GM12878 (cell line): ENCODE results near the gene KIAA1191. TPM values are rescaled to one million over a fixed set of nuclear protein-coding genes. Genes with fewer than 3 reads are reported as not detected.

Source experiments
- CBX5 ChIP-seq: sonication (generic); IDR thresholded peaks from 2 replicates; pipeline ENCODE4 v1.6.1; 2016; ENCODE audit warnings: low read depth, moderate library complexity, mild to moderate bottlenecking, inconsistent platforms
- CEBPB ChIP-seq, 2 experiments: fragments of 150-350 bp in 1 of 2; IDR thresholded peaks; 2 replicates each; pipeline ENCODE4 v1.6.1; 2012 to 2014; ENCODE audit warnings: low read depth in 2 of 2, low read length in 2 of 2, borderline replicate concordance in 1 of 2, inconsistent platforms in 1 of 2
- CREB1 ChIP-seq: IDR thresholded peaks from 2 replicates; pipeline ENCODE4 v1.6.1; 2012; ENCODE audit warnings: low read depth, mild to moderate bottlenecking, inconsistent platforms
- CREM ChIP-seq: IDR thresholded peaks from 2 replicates; pipeline ENCODE4 v1.6.1; 2014; ENCODE audit warnings: antibody characterized with exemption, low read depth
- E2F4 ChIP-seq: IDR thresholded peaks from 2 replicates; pipeline ENCODE4 v1.6.1; 2012; ENCODE audit warnings: low read depth, low read length, improper control_type of control experiment
- EZH2 ChIP-seq: IDR thresholded peaks from 2 replicates; pipeline ENCODE4 v1.6.1; 2012; ENCODE audit warnings: low read depth, mild to moderate bottlenecking, control low read depth, inconsistent platforms, low read length, borderline replicate concordance; ENCODE audit not compliant: control insufficient read depth
- HCFC1 ChIP-seq: fragments of 150-350 bp; IDR thresholded peaks from 2 replicates; pipeline ENCODE4 v1.6.1; 2014; ENCODE audit warnings: low read length
- HDAC2 ChIP-seq: fragments of 200-600 bp; sonication (generic); IDR thresholded peaks from 2 replicates; pipeline ENCODE4 v1.6.1; 2017
- IKZF2 ChIP-seq, 2 experiments: fragments of 450-650 bp; IDR thresholded peaks; 2 replicates each; pipeline ENCODE4 v1.6.1; 2017; ENCODE audit warnings: mild to moderate bottlenecking in 2 of 2, moderate library complexity in 2 of 2
- IRF4 ChIP-seq: IDR thresholded peaks from 2 replicates; pipeline ENCODE4 v1.6.1; 2011; ENCODE audit warnings: low read depth, low read length
- JUND ChIP-seq: IDR thresholded peaks from 2 replicates; pipeline ENCODE4 v1.6.1; 2012; ENCODE audit warnings: low read depth, mild to moderate bottlenecking, low read length, improper control_type of control experiment, moderate library complexity
- KAT2A ChIP-seq: conservative IDR thresholded peaks from 2 replicates; pipeline ENCODE4 v1.6.1; 2011; ENCODE audit warnings: low read depth, low read length; ENCODE audit not compliant: control insufficient read depth
- MYB ChIP-seq: fragments of 150-350 bp; IDR thresholded peaks from 2 replicates; pipeline ENCODE4 v1.6.1; 2014; ENCODE audit warnings: mild to moderate bottlenecking, low read depth, low read length, borderline replicate concordance
- NFXL1 ChIP-seq: fragments of 450-650 bp; IDR thresholded peaks from 2 replicates; pipeline ENCODE4 v1.6.1; 2017; ENCODE audit warnings: antibody characterized with exemption, mild to moderate bottlenecking, borderline replicate concordance
- NFYA ChIP-seq: IDR thresholded peaks from 2 replicates; pipeline ENCODE4 v1.6.1; 2011; ENCODE audit warnings: low read depth, mild to moderate bottlenecking, low read length, improper control_type of control experiment, borderline replicate concordance
- PAX8 ChIP-seq: fragments of 450-650 bp; IDR thresholded peaks from 2 replicates; pipeline ENCODE4 v1.6.1; 2017; ENCODE audit warnings: mild to moderate bottlenecking, moderate library complexity
- POLR2AphosphoS5 ChIP-seq: IDR thresholded peaks from 2 replicates; pipeline ENCODE4 v1.6.1; 2011; ENCODE audit warnings: mild to moderate bottlenecking, low read length, inconsistent platforms
- RBBP5 ChIP-seq: fragments of 200-600 bp; sonication (generic); conservative IDR thresholded peaks from 2 replicates; pipeline ENCODE4 v1.6.1; 2016
- REST ChIP-seq: IDR thresholded peaks from 2 replicates; pipeline ENCODE4 v1.6.1; 2012; ENCODE audit warnings: mild to moderate bottlenecking, low read depth, low read length
- SMARCA5 ChIP-seq: fragments of 450-650 bp; IDR thresholded peaks from 2 replicates; pipeline ENCODE4 v1.6.1; 2017; ENCODE audit warnings: mild to moderate bottlenecking
- SPI1 ChIP-seq: IDR thresholded peaks from 2 replicates; pipeline ENCODE4 v1.6.1; 2011; ENCODE audit warnings: low read depth, mild to moderate bottlenecking, low read length, moderate library complexity, borderline replicate concordance; ENCODE audit not compliant: insufficient read depth
- TCF12 ChIP-seq: IDR thresholded peaks from 2 replicates; pipeline ENCODE4 v1.6.1; 2011; ENCODE audit warnings: low read depth, mild to moderate bottlenecking, low read length
- ZNF274 ChIP-seq: IDR thresholded peaks from one replicate; pipeline ENCODE4 v1.8.0; 2011; ENCODE audit not compliant: insufficient read length, insufficient read depth
- ZZZ3 ChIP-seq: IDR thresholded peaks from 2 replicates; pipeline ENCODE4 v1.6.1; 2011; ENCODE audit warnings: low read depth; ENCODE audit not compliant: control insufficient read depth, insufficient read length
- polyA plus RNA-seq, 11 experiments: library from polyadenylated mRNA; depleted of rRNA in 4 of 11; unstranded in 6 of 11; stranded (reverse) in 5 of 11; fragments of >200 nt; fragmentation: Nextera tagmentation in 4 of 11; fragmentation: Illumina TruSeq in 1 of 11; extraction: Ambion mirVana in 4 of 11; extraction: Trizol in 1 of 11; gene quantifications; 1 replicate in 1 of 11; 2 replicates in 10 of 11; pipeline versions ENCODE4 v1.2.1 to v1.2.3, GENCODE V29; 2011 to 2016; ENCODE audit warnings: inconsistent platforms in 2 of 11, missing spikeins in 2 of 11, low read depth in 1 of 11
- total RNA-seq, 4 experiments: library from RNA; depleted of rRNA in 3 of 4; stranded (reverse); fragments of >200 nt in 3 of 4; fragmentation: Illumina TruSeq in 1 of 4; extraction: Trizol in 1 of 4; gene quantifications; 2 replicates each; pipeline versions ENCODE4 v1.2.1 to v1.2.3, GENCODE V29; 2013 to 2021
- TF ChIP-seq, protein P1 (sequence below): IDR thresholded peaks from 2 replicates; pipeline ENCODE4 v1.6.1; 2011; ENCODE audit warnings: borderline replicate concordance, low read depth, mild to moderate bottlenecking, moderate library complexity, low read length; ENCODE audit not compliant: insufficient read depth, poor library complexity, severe bottlenecking
- TF ChIP-seq, protein P2 (sequence below): IDR thresholded peaks from 2 replicates; pipeline ENCODE4 v1.6.1; 2012; ENCODE audit warnings: low read depth, low read length, improper control_type of control experiment

Gene KIAA1191
- total and polyA plus RNA-seq, 10 of the 15 experiments (the other 5 are each of a cell fraction or from before 2014, with no cell fraction given): 14.9 to 58.2 (median 31.8) TPM

DNA sequence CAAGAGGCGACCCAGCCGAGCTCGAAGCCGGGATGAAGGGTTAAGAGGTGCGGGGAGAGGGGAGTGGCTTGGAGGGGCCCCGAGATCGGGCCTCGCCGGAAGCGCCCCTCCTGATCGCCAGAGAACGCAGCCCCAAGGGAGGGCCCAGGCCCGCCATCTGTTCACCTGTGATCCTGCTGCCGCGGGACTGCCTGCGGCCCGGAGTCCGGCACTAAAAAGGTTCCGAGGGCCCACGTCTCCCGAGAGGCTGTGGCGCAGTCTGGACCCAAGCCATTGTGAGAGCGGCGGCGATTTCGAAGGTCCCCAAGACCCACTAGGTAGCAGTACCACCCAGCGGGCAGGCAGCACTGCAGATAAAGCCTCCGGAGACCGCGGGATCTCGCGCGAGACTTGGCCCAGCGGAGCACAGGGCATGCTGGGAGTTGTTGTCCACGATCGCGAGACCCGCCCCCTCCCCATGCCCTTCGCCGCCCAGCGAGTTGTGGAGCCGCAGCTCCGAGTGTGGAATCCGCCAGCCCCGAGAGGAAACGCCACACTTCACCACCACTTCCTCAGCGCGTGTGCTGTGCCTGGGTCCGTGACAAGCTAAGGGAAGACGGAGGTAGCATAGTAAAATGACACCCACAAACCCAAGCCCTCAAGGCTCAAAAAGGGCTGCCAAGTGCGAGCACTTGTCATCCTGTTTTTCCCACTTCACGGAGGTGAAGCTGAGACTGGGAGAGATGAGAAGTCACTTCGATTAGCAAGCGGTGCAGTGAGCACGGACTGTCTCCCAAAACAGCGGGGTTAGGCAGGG lies at the start of gene KIAA1191 (continued):
- TF ChIP-seq EZH2 (no peak), CEBPB (IDR thresholded peaks at IDR 0.05; ENCODE audit: borderline replicate concordance in 1 of 2, low read depth in 2 of 2, low read length in 2 of 2) (no peak), ZNF274 (no peak), SMARCA5 (peak; percentile 90), KAT2A (no peak), CBX5 (no peak), CREM (peak; percentile 73), HCFC1 (peak; percentile 91), SPI1 (no peak), HDAC2 (no peak), REST (no peak), PAX8 (no peak), IRF4 (no peak), NFYA (no peak), CREB1 (peak; percentile 47), E2F4 (0 out of 2 replicates have a peak, but pooled peaks have one; percentile 13), IKZF2 (IDR thresholded peaks at IDR 0.05) (peak; percentile 36 to 66; a peak in 2 of 4 replicates), POLR2AphosphoS5 (peak; percentile 98), TCF12 (peak; percentile 57; the same call in 1 of the 2 replicates), JUND (no peak), RBBP5 (no peak), MYB (no peak), NFXL1 (no peak), ZZZ3 (no peak)
- TF ChIP-seq, protein P1, sequence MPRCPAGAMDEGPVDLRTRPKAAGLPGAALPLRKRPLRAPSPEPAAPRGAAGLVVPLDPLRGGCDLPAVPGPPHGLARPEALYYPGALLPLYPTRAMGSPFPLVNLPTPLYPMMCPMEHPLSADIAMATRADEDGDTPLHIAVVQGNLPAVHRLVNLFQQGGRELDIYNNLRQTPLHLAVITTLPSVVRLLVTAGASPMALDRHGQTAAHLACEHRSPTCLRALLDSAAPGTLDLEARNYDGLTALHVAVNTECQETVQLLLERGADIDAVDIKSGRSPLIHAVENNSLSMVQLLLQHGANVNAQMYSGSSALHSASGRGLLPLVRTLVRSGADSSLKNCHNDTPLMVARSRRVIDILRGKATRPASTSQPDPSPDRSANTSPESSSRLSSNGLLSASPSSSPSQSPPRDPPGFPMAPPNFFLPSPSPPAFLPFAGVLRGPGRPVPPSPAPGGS: no peak
- TF ChIP-seq, protein P2, sequence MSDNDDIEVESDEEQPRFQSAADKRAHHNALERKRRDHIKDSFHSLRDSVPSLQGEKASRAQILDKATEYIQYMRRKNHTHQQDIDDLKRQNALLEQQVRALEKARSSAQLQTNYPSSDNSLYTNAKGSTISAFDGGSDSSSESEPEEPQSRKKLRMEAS: peak; percentile 13; the same call in 1 of the 2 replicates
